Neural crest cell (in vitro differentiated cells): ENCODE data around the gene IL31. TPM values are rescaled to one million over a fixed set of nuclear protein-coding genes. Genes with fewer than 3 reads are reported as not detected.

Source experiments
- DNase-seq: peaks from one replicate; pipeline ENCODE4 v3.0.0; 2021; ENCODE audit warnings: low read depth, mixed read lengths, low spot score
- H3K27ac Mint-ChIP-seq: one replicate; pipeline ENCODE4 v1.8.0; 2021; ENCODE audit warnings: mild to moderate bottlenecking, mixed read lengths; ENCODE audit not compliant: unreplicated experiment
- H3K27me3 Mint-ChIP-seq: 2 replicates; pipeline ENCODE4 v1.8.0; 2021; ENCODE audit warnings: low read depth, mild to moderate bottlenecking, mixed read lengths
- H3K36me3 Mint-ChIP-seq: 2 replicates; pipeline ENCODE4 v1.8.0; 2021; ENCODE audit warnings: low read depth, mild to moderate bottlenecking, mixed read lengths
- H3K4me1 Mint-ChIP-seq: 2 replicates; pipeline ENCODE4 v1.8.0; 2021; ENCODE audit warnings: mixed read lengths
- H3K4me3 Mint-ChIP-seq: one replicate; pipeline ENCODE4 v1.8.0; 2021; ENCODE audit warnings: mild to moderate bottlenecking, mixed read lengths
- H3K9me3 Mint-ChIP-seq: 2 replicates; pipeline ENCODE4 v1.8.0; 2021; ENCODE audit warnings: mixed read lengths
- total RNA-seq: library from RNA; stranded (reverse); gene quantifications from 2 replicates; pipeline ENCODE4 v1.2.1, GENCODE V29; 2021
- TF ChIP-seq, protein P1 (sequence below): fragments of 200-600 bp; sonication (generic); conservative IDR thresholded peaks from 2 replicates; pipeline ENCODE4 v1.5.0; 2021; ENCODE audit warnings: antibody characterized with exemption, mild to moderate bottlenecking

IL31 gene
- total RNA-seq, 1 donor from 2014 or later, result not detected

DNA sequence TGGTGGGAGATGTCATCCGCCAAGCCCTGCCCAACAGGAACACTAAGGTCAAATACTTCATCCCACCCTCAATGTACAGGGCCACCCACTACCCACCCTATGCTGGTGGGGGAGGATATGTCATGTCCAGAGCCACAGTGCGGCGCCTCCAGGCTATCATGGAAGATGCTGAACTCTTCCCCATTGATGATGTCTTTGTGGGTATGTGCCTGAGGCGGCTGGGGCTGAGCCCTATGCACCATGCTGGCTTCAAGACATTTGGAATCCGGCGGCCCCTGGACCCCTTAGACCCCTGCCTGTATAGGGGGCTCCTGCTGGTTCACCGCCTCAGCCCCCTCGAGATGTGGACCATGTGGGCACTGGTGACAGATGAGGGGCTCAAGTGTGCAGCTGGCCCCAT is 33.0 kb upstream of the IL31 start:
- Mint-ChIP-seq H3K9me3 (no peaks in the 10 kb centered on the region), H3K36me3 (peaks cover 8% of the 10 kb centered on the region), H3K4me3 (peak overlapping the region; percentile 66), H3K27me3 (peaks cover 46% of the 10 kb centered on the region), H3K27ac (no peak overlapping the region), H3K4me1 (peaks cover 11% of the 10 kb centered on the region)
- TF ChIP-seq, protein P1, sequence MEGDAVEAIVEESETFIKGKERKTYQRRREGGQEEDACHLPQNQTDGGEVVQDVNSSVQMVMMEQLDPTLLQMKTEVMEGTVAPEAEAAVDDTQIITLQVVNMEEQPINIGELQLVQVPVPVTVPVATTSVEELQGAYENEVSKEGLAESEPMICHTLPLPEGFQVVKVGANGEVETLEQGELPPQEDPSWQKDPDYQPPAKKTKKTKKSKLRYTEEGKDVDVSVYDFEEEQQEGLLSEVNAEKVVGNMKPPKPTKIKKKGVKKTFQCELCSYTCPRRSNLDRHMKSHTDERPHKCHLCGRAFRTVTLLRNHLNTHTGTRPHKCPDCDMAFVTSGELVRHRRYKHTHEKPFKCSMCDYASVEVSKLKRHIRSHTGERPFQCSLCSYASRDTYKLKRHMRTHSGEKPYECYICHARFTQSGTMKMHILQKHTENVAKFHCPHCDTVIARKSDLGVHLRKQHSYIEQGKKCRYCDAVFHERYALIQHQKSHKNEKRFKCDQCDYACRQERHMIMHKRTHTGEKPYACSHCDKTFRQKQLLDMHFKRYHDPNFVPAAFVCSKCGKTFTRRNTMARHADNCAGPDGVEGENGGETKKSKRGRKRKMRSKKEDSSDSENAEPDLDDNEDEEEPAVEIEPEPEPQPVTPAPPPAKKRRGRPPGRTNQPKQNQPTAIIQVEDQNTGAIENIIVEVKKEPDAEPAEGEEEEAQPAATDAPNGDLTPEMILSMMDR, result no peak
- no peak for DNase-seq

DNA sequence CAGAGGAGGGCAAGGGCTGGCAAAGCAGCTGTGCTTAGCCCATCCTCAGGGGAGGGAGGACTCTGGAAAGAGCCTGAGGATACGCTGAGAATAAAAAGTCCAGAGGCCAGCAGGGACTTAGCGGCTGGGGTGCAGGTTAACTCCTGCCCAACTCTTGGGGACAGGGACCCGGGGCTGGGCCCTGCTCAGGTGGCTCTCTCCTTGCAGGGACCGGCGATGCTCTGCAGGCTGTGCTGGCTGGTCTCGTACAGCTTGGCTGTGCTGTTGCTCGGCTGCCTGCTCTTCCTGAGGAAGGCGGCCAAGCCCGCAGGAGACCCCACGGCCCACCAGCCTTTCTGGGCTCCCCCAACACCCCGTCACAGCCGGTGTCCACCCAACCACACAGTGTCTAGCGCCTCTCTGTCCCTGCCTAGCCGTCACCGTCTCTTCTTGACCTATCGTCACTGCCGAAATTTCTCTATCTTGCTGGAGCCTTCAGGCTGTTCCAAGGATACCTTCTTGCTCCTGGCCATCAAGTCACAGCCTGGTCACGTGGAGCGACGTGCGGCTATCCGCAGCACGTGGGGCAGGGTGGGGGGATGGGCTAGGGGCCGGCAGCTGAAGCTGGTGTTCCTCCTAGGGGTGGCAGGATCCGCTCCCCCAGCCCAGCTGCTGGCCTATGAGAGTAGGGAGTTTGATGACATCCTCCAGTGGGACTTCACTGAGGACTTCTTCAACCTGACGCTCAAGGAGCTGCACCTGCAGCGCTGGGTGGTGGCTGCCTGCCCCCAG is 32.3 kb upstream of the IL31 start:
- peaks cover 11% of the 10 kb centered on the region for H3K4me1 Mint-ChIP-seq
- TF ChIP-seq, protein P1, result no peak
- H3K9me3 Mint-ChIP-seq, result no peaks in the 10 kb centered on the region
- H3K4me3 Mint-ChIP-seq, result peak overlapping the region; percentile 66
- no peak overlapping the region for H3K27ac Mint-ChIP-seq
- H3K36me3 Mint-ChIP-seq, result peaks cover 8% of the 10 kb centered on the region
- DNase-seq, result no peak
- peaks cover 53% of the 10 kb centered on the region for H3K27me3 Mint-ChIP-seq

DNA sequence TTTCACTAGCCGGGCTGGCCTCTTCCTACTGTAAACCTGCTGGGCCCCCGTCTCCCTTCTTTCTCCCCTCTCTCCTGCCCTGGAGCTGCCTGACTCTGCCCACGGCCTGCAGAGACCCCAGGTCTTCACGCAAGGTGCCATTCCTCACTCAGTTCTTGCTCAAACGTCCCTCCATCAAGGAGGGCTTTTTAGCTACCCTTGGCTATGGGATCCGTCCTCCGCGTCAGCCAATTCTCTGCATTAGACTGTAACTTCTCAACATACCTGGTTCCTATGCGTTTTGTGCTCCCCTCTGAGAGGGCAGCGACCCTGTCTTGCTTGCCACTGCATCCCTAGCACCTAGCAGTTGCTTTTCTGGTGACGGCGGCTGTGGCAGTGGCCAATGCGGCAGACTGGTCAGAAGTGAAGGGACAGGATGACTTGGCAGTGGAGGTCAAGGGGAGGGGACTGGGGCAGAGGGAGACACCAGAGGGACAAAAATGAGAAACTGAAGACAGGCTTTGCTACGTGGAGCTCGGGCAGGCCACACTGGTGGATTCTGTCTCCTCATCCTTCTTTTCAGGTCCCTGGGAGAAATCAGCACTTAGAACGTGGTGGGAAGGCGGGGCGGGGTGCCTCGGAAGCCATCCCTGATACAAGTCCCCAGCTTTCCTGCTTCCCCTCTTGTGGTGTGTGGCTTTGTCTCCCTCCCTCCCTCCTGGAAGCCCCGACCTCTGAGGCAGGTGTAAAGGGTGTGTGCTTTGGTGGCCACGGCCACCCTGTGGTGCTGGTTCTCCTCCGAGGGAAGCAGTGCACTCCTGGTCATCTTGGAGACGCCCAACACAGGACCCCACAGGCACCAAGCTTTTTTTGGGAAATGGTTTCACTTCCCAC is 31.3 kb upstream of the IL31 start:
- TF ChIP-seq, protein P1, result no peak
- H3K36me3 Mint-ChIP-seq, result peaks cover 6% of the 10 kb centered on the region

DNA sequence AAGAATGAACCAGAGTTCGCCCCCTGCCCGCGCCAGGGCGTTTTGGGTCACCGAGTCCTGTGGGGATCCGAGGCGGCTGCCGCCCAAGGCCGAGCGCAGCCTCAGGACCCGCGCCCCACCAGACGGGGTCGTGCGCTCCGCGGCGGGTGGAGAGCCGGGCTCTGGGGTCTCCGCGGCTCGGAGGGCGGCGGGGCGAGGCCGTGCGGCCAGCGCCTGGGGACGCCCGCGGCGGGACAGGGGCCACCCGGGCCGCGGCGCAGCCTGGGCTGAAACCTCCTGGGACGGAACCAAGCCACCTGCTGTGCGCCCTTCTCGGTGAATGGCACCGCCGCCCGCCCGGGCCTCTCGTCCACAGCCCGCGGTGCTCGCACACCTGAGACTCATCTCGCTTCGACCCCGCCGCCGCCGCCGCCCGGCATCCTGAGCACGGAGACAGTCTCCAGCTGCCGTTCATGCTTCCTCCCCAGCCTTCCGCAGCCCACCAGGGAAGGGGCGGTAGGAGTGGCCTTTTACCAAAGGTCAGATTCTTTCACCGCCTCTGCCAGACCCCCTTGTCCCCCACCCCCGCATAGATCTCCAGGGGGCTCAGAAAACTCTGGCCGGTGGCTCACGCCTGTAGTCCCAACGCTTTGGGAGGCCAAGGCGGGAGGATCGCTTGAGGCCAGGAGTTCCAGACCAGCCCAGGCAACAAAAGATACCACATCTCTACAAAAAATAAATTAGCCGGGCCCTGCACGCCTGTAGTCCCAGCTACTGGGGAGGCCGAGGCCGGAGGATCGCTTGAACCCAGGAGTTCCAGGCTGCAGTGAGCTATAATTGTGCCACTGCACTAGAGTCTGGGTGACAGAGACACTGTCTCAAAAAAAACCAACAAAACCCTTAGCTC is 30.4 kb upstream of the IL31 start:
- Mint-ChIP-seq H3K36me3 (peaks cover 6% of the 10 kb centered on the region), H3K27ac (no peak overlapping the region), H3K9me3 (no peaks in the 10 kb centered on the region), H3K4me1 (peaks cover 15% of the 10 kb centered on the region), H3K4me3 (peak overlapping the region; percentile 84), H3K27me3 (peaks cover 64% of the 10 kb centered on the region)
- TF ChIP-seq, protein P1, result no peak
- DNase-seq, result peak; percentile 32

More for the DNA sequence above, 31.3 kb upstream of the IL31 start:
- Mint-ChIP-seq H3K27me3 (peaks cover 58% of the 10 kb centered on the region), H3K4me1 (peaks cover 11% of the 10 kb centered on the region), H3K27ac (no peak overlapping the region), H3K4me3 (peak overlapping the region; percentile 84), H3K9me3 (no peaks in the 10 kb centered on the region)
- DNase-seq, result no peak
